ENCODE measurements around the gene MAEA. TPM values are rescaled to one million over a fixed set of nuclear protein-coding genes. Genes with fewer than 3 reads are reported as not detected.

The MAEA gene
- polyA plus RNA-seq, 2 of the 4 experiments (the other 2 are of a cell fraction) = 46.1 to 58.4 TPM

DNA sequence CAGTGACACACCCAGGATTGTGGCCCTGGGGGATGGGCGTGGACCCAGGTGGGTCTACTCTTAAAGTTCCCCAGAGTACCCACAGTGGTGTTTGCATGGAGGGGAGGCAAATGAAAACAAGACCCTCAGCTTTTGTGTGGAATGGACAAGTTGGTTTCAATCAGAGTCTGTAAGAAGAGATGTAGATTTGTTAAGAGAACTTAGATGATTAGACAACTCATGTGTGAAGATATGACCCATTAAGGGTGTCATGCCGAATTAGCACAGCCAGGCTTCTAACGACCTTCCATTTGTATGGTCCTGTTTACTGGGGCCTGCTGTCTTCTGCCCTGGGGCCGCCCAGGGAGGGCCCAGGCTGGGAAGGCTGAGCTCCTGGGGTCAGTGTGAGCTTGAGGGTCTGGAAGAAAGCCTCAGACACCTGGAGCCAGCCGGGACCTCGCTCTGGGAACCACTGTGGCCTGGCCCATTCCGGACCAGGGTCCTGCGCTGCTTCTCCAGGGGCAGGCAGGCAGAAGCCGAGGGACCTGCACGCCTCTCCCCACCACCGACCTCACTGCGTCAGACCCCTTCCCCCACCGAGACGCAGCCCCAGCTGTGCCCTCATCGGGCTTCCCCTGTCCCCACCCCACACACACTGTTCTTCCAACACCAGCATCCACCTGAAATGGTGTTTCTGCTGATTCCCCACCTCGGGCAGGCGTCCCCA, 77.7 kb downstream of the MAEA start:
- Histone ChIP-seq H3K4me3 (no peak overlapping the region), H3K27ac (no peak overlapping the region), H3K9me3 (no peaks in the 10 kb centered on the region), H3K4me2 (no peak overlapping the region), H3K4me1 (no peaks in the 10 kb centered on the region)
- ChIA-PET CTCF (interaction anchor here (0.7 kb wide), 1 partner anchor 11 kb away, joined by 5 read pairs; no protein-coding TSS in a partner anchor), POLR2A (no interaction called here)
- FAIRE-seq = no peak
- no peak for DNase-seq (ENCODE audit: low read depth in 1 of 2, low spot score in 1 of 2)
- WGBS (ENCODE audit: missing lambda C conversion rate) = 97% methylated on average over 12 of the region's 17 CpGs
- TF ChIP-seq NFE2L2 (conservative IDR thresholded peaks at IDR 0.05; ENCODE audit: low read length) (no peak), NR3C1 (IDR thresholded peaks at IDR 0.05) (no peak)
- ATAC-seq = no peak

GRCh38 chr4:1367936-1368289, 78.2 kb downstream of the MAEA start:
- WGBS (ENCODE audit: missing lambda C conversion rate) = 96% methylated on average over 9 of the region's 10 CpGs
- POLR2A ChIA-PET = no interaction called here
- Histone ChIP-seq H3K27ac (no peak overlapping the region), H3K4me3 (no peak overlapping the region), H3K4me2 (no peak overlapping the region), H3K9me3 (no peaks in the 10 kb centered on the region), H3K4me1 (no peaks in the 10 kb centered on the region)
- TF ChIP-seq PHF8 (IDR thresholded peaks at IDR 0.05; ENCODE audit: borderline replicate concordance, low read depth) = no peak
- FAIRE-seq (no peak), ATAC-seq (no peak), DNase-seq (ENCODE audit: low read depth in 1 of 2, low spot score in 1 of 2) (no peak)
- CTCF ChIA-PET = interaction anchor here (1.9 kb wide), 1 partner anchor 11 kb away, joined by 7 read pairs; no protein-coding TSS in a partner anchor

DNA sequence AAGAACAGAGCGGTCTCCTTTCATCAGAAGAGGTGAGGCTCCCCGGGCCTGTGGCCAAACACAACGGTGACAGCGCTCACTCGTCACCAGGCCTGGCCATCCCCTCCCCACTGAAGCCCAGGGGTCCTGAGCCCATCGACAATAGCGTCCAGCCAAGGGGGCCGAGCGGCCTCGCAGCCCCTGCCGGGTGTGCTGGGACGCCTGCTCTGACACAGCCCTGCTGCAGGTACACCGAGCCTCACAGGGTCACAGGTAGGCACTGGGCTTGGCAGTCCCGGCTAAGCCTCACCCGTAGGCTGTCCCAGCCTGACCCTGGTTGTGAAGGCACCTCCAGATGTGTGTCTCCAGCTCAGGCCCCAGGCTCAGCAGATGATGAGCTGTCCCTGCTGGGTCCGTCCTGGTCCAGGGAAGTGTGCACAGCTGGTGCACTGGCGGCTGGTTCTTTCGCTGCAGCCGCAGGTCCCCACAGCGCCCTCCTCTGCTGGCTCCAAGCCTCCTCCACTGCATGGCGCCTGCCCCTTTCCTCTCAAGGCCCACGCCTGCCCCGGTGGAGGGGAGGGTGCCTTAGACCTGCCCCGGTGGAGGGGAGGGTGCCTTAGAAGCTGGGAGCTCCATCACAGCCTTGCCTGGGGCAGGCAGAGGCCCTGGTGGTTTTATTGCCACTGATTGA, 78.9 kb downstream of the MAEA start:
- FAIRE-seq (no peak), DNase-seq (ENCODE audit: low read depth in 1 of 2, low spot score in 1 of 2) (no peak), ATAC-seq (peak; percentile 10 to 56; a peak in 3 of 6 replicates)
- 81% methylated on average over 7 of the region's 24 CpGs for WGBS (ENCODE audit: missing lambda C conversion rate)
- Histone ChIP-seq H3K27ac (no peak overlapping the region), H3K9me3 (no peaks in the 10 kb centered on the region), H3K4me3 (no peak overlapping the region), H3K4me1 (no peaks in the 10 kb centered on the region), H3K4me2 (no peak overlapping the region)
- ChIA-PET CTCF (interaction anchor here (0.9 to 1.9 kb wide), 2 partner anchors 12 to 15 kb away, joined by 3 to 7 read pairs; no protein-coding TSS in a partner anchor), POLR2A (no interaction called here)
- TF ChIP-seq TFCP2L1 (CRISPR knock-in tag; IDR thresholded peaks at IDR 0.05) = no peak

DNA sequence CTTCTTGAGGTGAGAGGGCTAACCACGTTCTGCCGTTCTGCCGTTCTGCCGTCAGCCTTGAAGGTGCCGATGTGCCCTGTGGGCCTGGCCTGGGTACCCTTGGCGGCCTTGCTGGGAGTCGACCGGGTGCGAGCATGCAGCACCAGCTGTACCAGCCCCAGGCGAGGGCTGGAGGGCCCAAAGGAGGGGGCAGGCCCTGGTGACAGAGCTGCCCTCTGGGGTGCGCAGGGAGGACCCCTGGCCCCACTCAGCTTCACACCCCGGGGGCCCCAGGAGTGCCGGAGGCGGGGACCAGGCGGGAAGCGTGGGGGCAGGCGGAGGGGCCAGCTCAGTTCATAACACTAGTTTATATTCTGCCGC, 79.4 kb downstream of the MAEA start:
- no peak for FAIRE-seq
- 90% methylated on average over 7 of the region's 18 CpGs for WGBS (ENCODE audit: missing lambda C conversion rate)
- TF ChIP-seq RCOR1 (IDR thresholded peaks at IDR 0.05; ENCODE audit: low read depth, low read length) (no peak), RNF2 (IDR thresholded peaks at IDR 0.05; ENCODE audit: borderline replicate concordance, low read depth) (no peak), HOXB13 (CRISPR knock-in tag; IDR thresholded peaks at IDR 0.05; ENCODE audit: low read depth) (no peak), TP53 (CRISPR knock-in tag; IDR thresholded peaks at IDR 0.05) (no peak), HDAC2 (IDR thresholded peaks at IDR 0.05) (no peak), ELK1 (IDR thresholded peaks at IDR 0.05; ENCODE audit: low read depth, low read length) (no peak)
- H3K27ac ChIP-seq = no peak overlapping the region
- ChIA-PET CTCF (interaction anchor here (0.9 to 1.9 kb wide), 2 partner anchors 13 to 16 kb away, joined by 3 to 7 read pairs; no protein-coding TSS in a partner anchor), POLR2A (no interaction called here)
- no peaks in the 10 kb centered on the region for H3K9me3 ChIP-seq
- no peak for DNase-seq (ENCODE audit: low read depth in 1 of 2, low spot score in 1 of 2)
- H3K4me2 ChIP-seq = no peak overlapping the region
- H3K4me3 ChIP-seq = no peak overlapping the region
- ATAC-seq = no peak
- no peaks in the 10 kb centered on the region for H3K4me1 ChIP-seq

DNA sequence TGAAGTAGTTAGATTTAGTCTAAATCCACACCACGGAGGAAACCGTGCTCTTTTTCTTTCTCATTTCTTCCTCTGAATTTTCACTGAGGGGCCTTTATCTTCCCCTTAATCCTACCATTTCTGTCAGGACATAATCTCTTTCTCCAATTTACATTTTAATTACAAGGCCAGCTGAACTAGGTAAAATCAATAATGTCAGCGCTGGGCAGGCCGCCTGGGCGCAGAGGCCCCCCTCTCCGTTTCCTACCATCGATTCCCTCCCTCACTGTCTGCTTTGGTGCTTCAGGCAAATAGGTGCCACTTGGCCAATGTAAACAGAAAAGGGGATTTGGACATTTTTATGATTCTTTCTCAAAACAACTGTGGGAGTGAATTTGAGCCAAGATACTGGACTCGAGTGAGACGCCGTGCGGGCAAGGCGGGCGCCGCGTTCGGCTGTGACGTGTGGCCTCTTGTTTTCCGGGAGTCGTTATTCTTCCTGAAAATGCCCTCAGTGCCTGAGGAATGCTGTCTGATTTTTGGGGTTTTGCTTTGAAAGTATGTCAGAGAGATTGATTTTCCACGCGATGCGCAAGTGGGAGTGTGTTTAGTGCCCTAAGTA, 79.9 kb downstream of the MAEA start:
- H3K4me3 ChIP-seq = no peak overlapping the region
- DNase-seq (ENCODE audit: low read depth in 1 of 2, low spot score in 1 of 2) (no peak), FAIRE-seq (no peak), ATAC-seq (no peak)
- H3K4me1 ChIP-seq = no peaks in the 10 kb centered on the region
- H3K27ac ChIP-seq = no peak overlapping the region
- no peak overlapping the region for H3K4me2 ChIP-seq
- H3K9me3 ChIP-seq = no peaks in the 10 kb centered on the region
- WGBS (ENCODE audit: missing lambda C conversion rate) = 95% methylated on average over 22 of the region's 22 CpGs
- CTCF ChIA-PET = interaction anchor here (1.9 kb wide), 1 partner anchor 13 kb away, joined by 7 read pairs; no protein-coding TSS in a partner anchor
- POLR2A ChIA-PET = no interaction called here
- no peak for TF ChIP-seq EHMT2 (IDR thresholded peaks at IDR 0.05; ENCODE audit: low read depth)
- TF ChIP-seq, protein P1, sequence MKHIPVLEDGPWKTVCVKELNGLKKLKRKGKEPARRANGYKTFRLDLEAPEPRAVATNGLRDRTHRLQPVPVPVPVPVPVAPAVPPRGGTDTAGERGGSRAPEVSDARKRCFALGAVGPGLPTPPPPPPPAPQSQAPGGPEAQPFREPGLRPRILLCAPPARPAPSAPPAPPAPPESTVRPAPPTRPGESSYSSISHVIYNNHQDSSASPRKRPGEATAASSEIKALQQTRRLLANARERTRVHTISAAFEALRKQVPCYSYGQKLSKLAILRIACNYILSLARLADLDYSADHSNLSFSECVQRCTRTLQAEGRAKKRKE (CRISPR knock-in tag; IDR thresholded peaks at IDR 0.05; ENCODE audit: low read depth) = no peak

Data from A549 (cell line).